ENCODE results near the gene CDK15.
A peak's percentile ranks its signal among the peaks of the same experiment; 100 is the strongest.
"Not testable (repeated sequence)": the region's sequence is repeated elsewhere in the genome, so short reads cannot be mapped to it uniquely, and the experiment has no call there.

The CDK15 gene

DNA sequence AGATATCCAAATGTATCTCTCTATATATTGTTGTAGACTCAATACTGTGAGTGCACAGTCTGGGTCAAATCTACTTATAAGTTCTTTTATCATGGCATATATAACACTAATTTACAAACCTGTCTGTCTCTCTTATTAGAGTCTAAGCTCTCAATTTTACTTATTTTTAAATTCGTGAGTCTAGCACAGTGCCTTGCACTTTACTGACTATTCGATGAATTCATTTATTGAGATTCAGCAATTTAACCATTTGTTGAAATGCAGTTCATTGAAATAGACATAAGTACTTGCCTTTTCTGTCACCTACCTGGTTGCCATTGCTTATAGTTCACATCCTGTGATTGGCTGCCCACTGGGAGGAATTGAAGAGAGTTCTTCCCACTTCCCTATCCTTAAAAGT lies 15.3 kb upstream of the CDK15 start:
- DNase-seq: no peak

DNA sequence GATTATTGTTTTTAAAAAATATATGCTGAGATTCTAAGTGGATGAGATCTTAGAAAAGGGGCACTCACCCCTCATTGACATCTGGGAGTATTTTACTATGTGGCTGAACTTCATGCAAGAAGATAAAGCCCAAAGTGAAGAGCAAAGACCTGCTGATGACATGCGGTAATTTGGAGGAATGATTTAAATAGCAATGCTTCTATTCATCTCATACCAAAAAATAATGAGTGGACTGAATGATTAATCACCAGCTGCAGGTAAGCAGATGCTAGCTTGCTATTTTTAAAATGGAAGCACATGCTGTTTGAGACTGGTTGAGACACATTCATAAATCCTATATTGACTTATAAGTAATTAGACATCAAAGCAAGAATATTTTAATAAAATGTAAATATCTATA lies 12.7 kb upstream of the CDK15 start:
- DNase-seq: no peak

DNA sequence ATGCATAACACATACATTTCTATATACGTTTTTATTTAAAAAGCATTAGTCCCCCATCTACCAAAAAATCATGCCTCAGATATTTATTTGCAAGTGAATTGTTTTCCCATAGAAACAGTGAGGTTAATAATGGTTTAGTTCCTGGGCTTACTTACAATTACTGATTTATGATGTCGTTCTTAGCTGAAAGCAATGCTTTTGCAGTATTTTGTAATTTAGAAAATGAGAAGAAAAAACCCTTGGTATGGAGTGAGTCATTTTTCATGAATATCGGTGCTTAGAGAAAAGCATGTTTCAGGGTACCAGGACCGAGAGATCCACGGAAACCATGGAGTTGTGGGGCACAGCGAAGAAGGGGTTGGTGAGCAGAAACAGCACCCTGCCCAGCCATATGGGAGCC lies 12.0 kb upstream of the CDK15 start:
- no peak for DNase-seq

DNA sequence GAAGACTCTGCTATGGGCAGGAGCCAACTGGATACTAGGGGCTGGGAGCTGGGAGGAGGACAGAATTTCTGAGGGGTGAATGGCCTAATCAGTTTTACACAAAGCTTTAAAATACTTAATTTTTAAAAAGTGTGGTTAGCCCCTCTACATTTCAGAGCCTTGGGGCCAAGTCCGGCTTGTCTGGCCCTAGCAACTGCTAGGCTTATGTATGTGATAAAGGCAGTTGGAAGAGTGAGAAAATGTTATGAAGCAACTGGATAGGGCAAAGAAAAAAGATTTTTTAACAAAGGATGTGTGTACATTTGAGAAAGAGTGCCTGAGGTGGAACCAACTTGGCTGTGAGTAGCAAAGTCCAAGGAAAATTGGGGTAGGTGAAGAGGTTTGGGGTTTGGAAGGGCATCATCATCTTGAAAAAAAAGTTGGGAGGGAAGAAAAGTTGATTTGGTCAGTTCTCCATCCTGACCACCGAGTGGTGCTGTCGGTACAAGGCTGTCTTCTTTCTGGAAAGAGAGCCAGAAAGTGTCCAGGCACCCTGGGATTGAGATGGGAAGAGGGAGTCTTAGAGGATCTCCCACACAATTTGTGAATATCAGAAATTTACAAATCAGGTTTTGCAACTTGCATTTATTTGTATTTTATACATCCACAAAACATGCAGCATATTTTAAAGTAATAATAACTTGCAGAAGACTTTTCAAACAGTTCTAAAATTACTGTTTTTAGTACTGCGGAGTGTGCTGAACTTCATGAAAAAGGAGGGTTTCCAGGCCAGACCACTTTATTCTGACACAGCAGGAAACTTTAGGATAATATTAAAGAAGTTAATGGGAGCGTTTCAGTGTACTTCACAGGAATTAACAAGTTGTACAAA lies 10.5 kb upstream of the CDK15 start:
- DNase-seq: no peak

DNA sequence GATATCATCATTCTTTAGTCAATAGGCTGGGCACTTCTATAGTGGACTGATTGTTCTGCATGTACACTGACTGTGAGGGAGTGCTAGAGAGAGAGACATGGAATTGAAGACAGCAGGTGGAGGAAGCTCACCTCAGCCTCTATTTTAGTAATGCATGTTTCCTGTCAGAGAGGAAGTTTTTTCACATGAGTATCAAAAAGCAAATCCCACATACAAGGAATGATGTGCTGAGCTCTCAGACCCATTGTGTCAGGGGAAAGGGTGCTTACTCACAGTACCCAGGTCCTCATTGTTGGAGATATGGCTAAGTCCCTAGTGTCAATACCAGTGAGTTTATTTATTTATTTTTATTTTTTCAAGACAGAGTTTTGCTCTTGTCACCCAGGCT lies 9.9 kb upstream of the CDK15 start:
- no peak for DNase-seq

DNA sequence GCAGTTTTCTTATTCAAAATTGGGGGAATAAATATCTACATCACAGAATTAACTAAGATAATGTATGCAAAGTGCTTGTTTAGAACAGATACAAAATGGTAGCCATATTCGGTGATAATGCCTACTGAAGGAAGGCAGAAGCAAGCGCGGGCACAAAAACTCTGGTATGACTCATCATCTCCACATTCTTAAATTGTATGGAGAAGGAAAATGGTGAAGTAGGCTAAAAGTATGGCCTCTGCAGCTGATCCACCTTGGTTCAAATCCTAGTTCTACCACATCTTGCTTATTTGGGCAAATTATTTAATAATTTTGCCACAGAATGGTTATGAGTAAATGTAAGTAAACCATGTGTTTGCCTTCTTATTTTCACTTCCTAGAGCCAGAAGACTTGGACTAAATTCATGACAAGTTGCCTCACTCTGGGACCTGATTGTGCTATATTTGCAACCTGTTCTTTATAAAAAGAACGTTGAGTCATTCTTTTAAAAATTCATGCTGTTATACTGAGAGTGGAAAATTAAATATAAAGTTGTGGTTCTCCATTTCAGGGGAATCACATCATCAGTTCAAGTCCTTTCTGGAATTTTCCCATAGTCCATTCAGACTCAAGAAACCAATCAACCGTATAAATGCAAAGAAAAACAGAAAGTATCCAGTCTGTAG lies 9.0 kb upstream of the CDK15 start:
- no peak for DNase-seq

DNA sequence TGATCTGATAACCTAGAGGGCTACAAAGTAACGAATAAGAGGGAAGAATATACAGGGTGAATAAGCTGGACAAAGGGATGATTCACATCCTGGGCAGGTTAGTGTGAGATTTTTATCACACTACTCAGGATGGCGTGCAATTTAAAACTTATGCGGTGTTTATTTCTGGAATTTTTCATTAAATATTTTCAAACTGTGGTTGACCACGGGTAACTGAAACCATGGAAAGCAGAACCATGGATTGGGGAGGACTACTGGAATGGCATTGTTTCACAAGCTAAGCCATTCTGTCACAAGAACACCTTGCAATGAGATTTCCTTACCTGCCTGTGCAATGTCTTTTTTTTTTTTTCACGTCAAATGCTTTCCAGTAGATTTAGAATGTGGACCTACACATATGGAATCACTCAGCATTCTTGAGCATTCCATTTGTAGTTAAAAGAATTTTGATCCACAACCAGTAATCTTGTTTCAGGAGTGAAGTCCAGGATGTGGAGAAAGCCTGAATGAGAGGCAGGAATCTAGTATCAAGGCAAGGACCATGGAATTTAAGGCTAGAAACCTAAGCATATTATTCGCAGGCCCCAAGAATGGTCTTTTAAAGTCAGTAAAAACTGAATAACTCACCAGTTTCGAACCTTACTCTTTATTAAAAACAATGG lies 8.0 kb upstream of the CDK15 start:
- DNase-seq: no peak

DNA sequence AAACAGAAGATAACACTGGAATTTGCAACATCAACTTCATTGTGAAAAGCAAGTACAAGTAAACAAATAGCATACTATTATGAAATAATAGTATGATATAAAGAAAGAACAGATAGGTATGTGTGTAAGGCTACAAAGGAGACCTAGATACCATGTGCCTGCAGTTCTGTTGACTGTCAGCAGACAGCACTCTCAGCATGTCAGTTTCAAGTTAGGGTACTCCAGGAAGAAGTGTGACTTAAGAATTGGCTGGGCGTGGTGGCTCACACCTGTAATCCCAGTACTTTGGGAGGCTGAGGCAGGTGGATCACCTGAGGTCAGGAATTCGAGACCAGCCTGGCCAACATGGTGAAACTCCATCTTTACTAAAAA lies 7.4 kb upstream of the CDK15 start:
- DNase-seq: not testable (repeated sequence)

DNA sequence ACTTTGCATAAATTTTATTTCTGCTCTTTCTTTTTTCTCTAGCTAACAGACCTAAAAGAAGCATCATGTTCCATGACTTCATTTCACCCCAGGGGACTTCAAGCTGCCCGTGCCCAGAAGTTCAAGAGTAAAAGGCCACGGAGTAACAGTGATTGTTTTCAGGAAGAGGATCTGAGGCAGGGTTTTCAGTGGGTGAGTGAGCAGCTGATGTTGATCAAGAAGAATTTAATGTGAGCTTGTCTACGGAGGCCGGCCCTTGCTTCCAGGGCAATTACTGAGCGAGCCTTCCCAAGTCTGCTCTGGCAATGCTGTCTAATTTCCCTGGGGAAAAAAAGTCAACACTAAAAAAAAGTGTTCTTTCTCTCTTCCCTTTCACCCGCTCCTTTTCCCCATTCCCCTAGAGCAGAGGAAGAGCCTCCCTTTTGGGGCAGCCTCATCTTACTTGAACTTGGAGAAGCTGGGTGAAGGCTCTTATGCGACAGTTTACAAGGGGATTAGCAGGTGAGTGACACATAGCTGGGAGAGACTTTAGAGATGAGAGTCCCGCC lies 1.2 kb downstream of the CDK15 start:
- no peak for DNase-seq

DNA sequence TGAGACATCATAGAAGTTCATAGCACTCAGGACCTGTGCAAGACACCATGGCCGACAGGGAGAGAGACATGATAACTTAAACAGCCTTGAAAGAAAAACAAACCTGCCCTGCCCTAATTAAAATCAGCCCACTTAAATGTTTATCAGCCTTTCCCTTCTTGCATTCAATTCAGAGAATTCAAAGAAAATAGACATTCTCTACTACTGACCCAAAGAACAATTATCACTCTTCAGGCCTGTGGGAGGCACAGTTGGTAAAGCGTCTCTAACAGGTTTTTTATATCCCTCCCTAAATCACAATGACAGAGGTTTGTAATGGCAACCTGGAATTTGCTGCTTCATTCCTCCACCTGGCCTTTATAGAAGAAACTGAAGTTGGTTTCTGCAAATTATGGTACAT lies 1.7 kb downstream of the CDK15 start:
- DNase-seq: no peak

DNA sequence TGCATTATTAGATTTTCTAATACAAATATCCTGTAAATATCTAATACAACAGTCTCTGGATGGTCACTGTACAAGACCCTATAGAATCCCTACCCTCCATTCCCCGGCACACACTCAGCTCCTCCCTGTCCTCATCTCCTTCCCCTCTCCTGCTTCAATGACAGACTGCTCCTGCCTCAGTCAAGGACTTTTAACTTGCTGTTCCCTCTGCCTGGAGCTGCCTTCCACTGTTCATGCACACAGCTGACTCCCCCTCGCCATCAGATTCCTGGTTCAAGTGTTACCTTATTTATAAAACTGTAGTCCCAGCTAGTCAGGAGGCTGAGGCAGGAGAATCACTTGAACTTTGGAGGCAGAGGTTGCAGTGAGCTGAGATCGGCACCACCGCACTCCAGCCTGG lies 3.3 kb downstream of the CDK15 start:
- DNase-seq: no peak

DNA sequence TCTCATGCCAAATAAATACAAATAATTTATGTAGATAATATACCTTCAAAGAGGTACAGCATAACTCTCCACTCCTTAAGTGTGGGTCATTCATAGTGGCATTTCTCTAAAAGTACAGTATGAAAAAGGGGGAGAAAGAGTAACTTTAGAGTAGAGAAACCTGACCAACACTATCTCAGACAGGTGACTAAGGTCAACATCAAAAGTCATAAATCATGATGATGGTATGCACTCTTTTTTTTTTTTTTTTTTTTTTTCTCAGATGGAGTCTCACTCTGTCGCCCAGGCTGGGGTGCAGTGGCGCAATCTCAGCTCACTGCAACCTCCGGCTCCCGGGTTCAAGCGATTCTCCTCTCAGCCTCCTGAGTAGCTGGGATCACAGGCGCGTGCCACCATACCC lies 4.3 kb downstream of the CDK15 start:
- DNase-seq: not testable (repeated sequence)

DNA sequence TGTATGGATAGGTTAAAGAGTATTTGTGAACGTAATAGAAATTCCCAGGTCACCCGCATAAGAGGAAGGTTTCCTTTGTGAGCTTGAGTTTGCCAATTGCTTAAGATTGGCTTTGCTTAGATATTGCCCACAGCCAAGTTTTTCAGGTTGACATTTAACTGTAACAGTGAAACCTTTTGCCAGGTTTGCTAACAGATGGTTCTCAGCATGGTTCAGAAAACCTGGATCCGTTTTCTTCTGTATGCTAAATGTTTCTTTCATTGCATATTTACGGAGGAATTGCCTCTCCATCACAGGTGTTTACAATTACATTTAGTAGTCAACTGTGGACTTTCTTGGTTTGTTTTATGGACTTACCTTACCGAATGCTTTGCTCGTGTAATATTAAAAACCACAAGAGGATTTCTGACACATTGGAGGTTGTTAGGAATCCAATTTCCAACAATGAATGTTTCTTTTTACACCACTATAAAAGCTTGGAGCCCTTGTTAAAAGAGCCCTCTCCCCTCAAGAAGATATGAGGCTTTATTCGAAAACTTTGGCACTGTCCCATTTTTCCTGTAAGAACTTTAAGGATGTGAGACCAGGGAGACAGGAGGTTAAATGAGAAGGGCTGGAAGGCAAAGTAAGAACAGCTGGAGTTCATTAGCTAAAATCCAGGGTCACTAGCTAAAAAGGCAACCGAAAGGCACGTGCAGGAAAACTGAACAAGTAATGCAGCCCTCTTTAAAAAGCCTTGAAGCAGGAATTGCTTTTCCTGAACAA lies 7.8 kb downstream of the CDK15 start:
- peak; percentile 42 for DNase-seq

DNA sequence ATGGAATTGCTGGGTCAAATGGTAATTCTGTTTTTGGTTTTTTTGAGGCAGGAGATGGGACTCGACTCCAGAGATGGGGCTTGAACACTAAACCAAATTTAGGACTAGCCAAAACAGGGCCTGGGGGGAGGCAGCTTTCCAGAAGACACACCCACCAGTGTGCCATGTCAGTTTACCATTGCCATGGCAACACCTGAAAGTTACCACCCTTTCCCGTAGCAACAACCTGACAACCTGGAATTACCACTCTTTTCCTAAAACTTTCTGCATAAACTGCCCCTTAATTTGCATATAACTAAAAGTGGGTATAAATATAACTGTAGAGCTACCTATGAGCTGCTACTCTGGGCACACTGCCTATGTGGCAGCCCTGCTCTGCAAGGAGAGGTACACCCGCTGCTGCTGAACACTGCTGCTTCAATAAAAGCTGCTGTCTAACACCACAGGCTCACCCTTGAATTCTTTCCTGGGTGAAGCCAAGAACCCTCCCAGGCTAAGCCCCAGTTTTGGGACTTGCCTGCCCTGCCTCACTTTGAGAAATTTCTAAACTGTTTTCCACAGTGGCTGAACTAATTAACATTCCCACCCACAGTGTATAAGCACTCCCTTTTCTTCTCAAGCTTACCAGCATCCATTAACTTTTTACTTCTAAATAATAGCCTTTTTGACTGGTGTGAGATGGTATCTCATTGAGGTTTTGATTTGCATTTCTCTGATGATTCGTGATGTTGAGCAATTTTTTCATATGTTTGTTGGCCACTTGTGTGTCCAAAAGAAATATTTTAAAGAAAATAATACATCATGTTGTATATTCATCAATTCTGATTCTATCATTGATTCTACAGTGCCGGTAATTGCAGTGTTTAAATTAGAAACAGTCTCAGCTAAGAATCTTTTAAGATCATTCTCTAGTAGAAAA lies 10.6 kb downstream of the CDK15 start:
- DNase-seq: no peak

DNA sequence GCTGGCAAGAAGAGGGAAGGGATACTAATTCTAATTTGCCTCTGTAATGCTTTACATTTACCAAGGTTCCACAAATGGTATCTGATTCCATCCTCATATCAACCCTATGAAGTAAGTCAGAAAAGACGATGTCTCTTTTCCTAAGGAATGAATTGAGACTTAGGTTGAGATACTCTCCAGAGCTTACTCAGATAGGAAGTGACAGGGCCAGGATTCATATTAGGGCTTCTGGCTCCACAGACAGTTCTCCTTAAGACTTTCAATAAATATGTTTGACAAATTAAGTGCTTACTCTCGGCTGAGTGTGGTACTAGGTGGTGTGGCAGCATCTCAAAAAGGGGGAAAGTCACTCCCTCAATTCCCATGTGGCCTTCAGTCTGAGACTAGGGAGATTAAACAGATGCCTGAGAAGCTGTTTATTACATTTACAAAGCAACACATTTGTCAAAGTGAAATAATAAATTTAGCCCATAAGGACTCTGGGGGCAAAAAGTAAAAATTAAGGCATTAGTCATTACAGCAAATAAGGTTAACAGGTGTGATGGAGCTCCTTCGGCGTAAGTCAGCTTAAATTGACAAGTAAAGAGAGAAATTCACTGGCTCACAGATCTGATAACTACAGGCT lies 14.2 kb downstream of the CDK15 start:
- no peak for DNase-seq

DNA sequence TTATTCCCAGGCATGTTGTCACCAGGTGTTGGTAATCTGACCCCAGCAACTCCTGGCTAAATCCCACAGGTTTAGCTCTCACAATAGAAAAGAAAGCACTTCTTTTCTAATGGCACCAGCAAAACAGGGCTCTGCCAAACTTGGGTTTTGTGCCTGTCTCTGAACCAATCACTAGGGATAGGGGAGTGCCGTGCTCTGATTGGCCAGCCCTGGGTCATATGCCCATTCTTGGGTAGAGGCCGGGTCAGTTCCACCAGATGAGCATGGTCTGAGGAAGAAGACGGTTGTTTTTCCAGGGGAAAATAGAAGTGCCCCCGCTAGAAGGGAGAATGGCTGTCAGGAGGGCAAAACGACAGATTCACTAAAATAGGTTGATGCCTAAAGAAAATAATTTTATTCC lies 14.7 kb downstream of the CDK15 start:
- peak; percentile 27 for DNase-seq

DNA sequence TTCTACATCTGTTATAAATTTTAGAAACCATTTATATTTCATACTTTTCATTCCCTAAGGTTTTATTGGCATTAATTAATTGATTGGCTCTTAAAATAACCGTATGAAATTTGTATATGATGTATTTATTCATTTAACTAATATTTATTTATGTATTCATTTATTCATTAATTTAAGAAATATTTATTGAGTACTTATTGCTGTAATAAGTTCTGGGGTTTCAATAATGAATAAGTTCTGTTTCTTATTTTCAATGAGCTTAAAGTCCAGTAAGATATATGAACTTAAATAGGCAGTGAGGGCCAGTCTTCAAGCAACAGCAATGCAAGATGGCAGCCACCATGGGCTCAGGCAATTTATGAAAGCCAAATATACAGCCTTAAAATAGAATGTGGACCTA lies 17.9 kb downstream of the CDK15 start:
- no peak for DNase-seq

DNA sequence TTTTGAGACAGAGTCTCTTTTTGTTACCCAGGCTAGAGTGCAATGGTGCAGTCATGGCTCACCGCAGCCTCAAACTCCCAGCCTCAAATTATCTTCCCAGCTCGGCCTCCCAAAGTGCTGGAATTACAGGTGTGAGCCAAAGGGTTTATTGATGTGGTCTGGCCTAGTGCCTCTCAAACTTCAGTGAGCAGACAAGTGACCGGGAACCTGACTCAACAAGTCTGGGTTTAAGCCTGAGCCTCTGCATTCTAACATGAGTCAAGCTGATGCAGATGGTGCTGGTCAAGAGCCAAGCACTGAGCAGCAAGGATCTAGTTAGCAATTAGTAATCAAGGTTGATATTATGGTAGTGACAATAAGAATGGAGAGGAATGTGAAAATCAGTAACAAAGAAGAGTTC lies 21.3 kb downstream of the CDK15 start:
- DNase-seq: peak; percentile 8

DNA sequence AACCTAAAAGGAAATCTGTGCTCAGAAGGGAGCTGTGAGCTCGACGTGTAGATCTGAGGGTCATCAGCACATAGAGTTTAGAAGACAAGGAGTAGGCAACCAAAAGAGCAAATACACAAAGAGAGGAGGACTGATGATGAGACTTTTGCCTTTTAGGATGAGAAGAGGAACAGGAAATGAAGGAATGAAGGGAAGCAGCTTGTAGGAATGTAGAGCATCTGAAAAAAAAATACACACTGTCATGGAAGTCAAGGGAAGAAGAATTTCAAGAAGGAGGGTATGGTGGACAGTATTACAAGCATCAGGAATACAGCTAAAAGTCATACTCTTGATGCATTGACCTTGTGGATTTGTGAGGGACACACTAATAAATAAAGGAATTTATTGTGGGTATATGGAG lies 21.9 kb downstream of the CDK15 start:
- no peak for DNase-seq

DNA sequence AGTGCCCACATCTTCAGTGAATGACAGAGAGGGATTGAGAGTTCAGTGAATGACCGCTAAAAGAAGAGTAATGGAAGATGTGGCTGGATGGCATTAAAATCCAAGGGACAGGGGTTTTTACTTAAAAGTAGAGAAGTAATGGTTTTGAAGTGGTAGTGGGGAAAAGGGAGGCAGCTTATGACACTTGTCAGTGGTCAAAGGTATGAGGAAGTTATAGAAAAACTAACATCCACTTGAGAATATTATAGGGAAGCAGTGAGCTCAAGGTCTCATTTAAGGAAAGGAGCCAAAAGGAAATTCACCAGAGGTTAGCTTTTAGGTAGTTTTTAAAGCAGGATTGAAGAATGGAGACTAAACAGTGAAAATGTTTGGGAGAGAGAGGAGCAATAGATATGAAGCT lies 24.3 kb downstream of the CDK15 start:
- no peak for DNase-seq

DNA sequence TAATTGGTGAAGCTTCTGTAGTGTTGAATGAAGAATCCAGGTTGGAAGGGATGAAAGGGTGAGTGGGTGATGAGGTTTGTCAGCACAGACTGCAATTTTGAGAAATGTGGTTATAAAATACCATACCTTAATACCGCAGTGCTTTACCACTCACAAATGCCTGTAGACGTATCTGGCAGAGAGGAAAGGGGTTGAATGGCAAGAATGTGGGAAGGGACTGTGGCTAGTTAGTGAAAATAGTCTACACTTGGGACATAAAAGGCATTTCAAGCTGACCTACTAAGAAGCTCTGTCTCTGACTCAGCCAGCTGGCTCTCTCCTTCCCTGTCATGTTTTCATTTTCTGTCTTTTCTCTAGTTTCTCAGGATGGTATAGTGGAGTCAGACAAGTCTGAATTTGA lies 25.1 kb downstream of the CDK15 start:
- no peak for DNase-seq

DNA sequence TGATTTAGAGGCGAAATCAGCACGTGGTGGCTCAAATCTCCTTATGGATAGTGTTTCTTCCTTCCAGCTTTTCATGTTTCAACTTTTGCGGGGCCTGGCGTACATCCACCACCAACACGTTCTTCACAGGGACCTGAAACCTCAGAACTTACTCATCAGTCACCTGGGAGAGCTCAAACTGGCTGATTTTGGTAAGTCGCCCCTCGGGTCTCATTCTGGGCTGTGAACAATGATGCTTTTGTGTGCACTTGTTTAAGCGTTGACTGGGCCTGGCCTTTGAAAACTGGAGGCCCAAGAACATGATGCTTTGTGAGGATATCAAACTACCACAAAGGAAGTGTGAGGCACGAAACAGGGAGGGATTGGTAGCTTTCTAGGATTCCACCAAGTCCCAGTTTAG lies 27.4 kb downstream of the CDK15 start:
- no peak for DNase-seq

Data from NCI-H2107 (cell line).